Astrocyte (in vitro differentiated cells and primary cell): ENCODE data around the gene QPCT. TPM values are rescaled to one million over a fixed set of nuclear protein-coding genes. Genes with fewer than 3 reads are reported as not detected.

ENCODE experiments used
- DNase-seq: peaks from one replicate; pipeline ENCODE4 v3.0.0-alpha.2; 2010; ENCODE audit warnings: low read depth
- FAIRE-seq: peaks from 2 replicates; lab custom pipeline; 2011; peaks lifted over from hg19 to GRCh38; lab: Jason Lieb, UNC
- H2AFZ ChIP-seq: 2 replicates; pipeline ENCODE4 v1.6.0; 2012; ENCODE audit warnings: low read depth, low read length, inconsistent platforms
- H3K27ac ChIP-seq: 2 replicates; pipeline ENCODE4 v1.5.1; 2011; ENCODE audit warnings: low read depth, low read length, inconsistent platforms
- H3K27me3 ChIP-seq: 2 replicates; pipeline ENCODE4 v1.6.0; 2011; ENCODE audit warnings: low read length, inconsistent platforms; ENCODE audit not compliant: insufficient read depth
- H3K36me3 ChIP-seq: 2 replicates; pipeline ENCODE4 v1.5.1; 2011; ENCODE audit warnings: low read length, inconsistent platforms; ENCODE audit not compliant: insufficient read depth
- H3K4me1 ChIP-seq: 2 replicates; pipeline ENCODE4 v1.5.1; 2011; ENCODE audit warnings: low read length, inconsistent platforms; ENCODE audit not compliant: insufficient read depth
- H3K4me2 ChIP-seq: 2 replicates; pipeline ENCODE4 v1.6.0; 2012; ENCODE audit warnings: low read length, inconsistent platforms
- H3K4me3 ChIP-seq: 2 replicates; pipeline ENCODE4 v1.5.1; 2011; ENCODE audit warnings: low read depth, mild to moderate bottlenecking, low read length, inconsistent platforms; ENCODE audit not compliant: insufficient read depth
- H3K79me2 ChIP-seq: 2 replicates; pipeline ENCODE4 v1.6.0; 2012; ENCODE audit warnings: mild to moderate bottlenecking, low read length, inconsistent platforms; ENCODE audit not compliant: insufficient read depth
- H3K9ac ChIP-seq: 2 replicates; pipeline ENCODE4 v1.6.0; 2012; ENCODE audit warnings: mild to moderate bottlenecking, low read length, inconsistent platforms
- H3K9me3 ChIP-seq: 2 replicates; pipeline ENCODE4 v1.5.1; 2012; ENCODE audit warnings: low read depth, mild to moderate bottlenecking, low read length, inconsistent platforms; ENCODE audit not compliant: insufficient read depth
- H4K20me1 ChIP-seq: 2 replicates; pipeline ENCODE4 v1.6.0; 2012; ENCODE audit warnings: low read length, inconsistent platforms; ENCODE audit not compliant: insufficient read depth
- H3K27ac Mint-ChIP-seq: one replicate; pipeline ENCODE4 v1.8.0; 2021; ENCODE audit warnings: mild to moderate bottlenecking, mixed read lengths; ENCODE audit not compliant: unreplicated experiment
- H3K27me3 Mint-ChIP-seq: one replicate; pipeline ENCODE4 v1.8.0; 2021; ENCODE audit warnings: low read depth, mixed read lengths; ENCODE audit not compliant: unreplicated experiment
- H3K36me3 Mint-ChIP-seq: one replicate; pipeline ENCODE4 v1.8.0; 2021; ENCODE audit warnings: low read depth, mixed read lengths; ENCODE audit not compliant: unreplicated experiment
- H3K4me1 Mint-ChIP-seq: one replicate; pipeline ENCODE4 v1.8.0; 2021; ENCODE audit warnings: low read depth, mixed read lengths; ENCODE audit not compliant: unreplicated experiment
- H3K4me3 Mint-ChIP-seq: one replicate; pipeline ENCODE4 v1.8.0; 2021; ENCODE audit warnings: mild to moderate bottlenecking, moderate library complexity, mixed read lengths; ENCODE audit not compliant: unreplicated experiment
- H3K9me3 Mint-ChIP-seq: one replicate; pipeline ENCODE4 v1.8.0; 2021; ENCODE audit warnings: mild to moderate bottlenecking, mixed read lengths; ENCODE audit not compliant: unreplicated experiment
- EZH2 ChIP-seq: IDR thresholded peaks from 2 replicates; pipeline ENCODE4 v1.6.1; 2012; ENCODE audit warnings: mild to moderate bottlenecking, low read length, inconsistent platforms; ENCODE audit not compliant: insufficient read depth
- total RNA-seq: library from RNA; stranded (reverse); gene quantifications from 2 replicates; pipeline ENCODE4 v1.2.1, GENCODE V29; 2021
- TF ChIP-seq, protein P1 (sequence below): IDR thresholded peaks from 2 replicates; pipeline ENCODE4 v1.5.1; 2011; ENCODE audit warnings: low read depth, mild to moderate bottlenecking, inconsistent platforms, low read length, moderate library complexity; ENCODE audit not compliant: insufficient read depth

Gene QPCT
- total RNA-seq, 1 donor from 2014 or later: 23.1 TPM

DNA sequence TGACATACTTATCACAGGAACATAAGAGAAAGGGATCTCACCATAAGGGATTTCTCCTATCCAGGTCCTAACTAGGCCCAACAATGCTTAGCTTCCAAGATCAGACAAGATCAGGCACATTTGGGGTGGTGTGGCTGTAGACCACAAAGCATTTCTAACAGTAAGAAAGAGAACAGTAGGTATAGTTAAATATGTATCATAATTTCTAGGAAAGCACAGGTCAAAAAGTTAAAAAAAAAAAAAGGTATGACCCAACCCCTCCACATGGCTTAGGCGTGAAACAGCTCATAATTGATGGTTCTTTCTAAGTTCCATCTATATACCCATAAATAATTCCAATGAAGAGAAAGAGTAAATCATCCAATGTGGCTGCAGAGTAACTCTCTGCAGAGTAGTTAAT lies 26.7 kb upstream of the QPCT start:
- Histone ChIP-seq H3K27ac (no peak overlapping the region), H3K9ac (no peak overlapping the region), H3K79me2 (peaks cover 99% of the 10 kb centered on the region), H3K36me3 (peaks cover 3% of the 10 kb centered on the region), H3K9me3 (no peaks in the 10 kb centered on the region), H3K4me3 (no peak overlapping the region), H2AFZ (no peak overlapping the region), H3K4me1 (peaks cover 7% of the 10 kb centered on the region), H3K4me2 (no peak overlapping the region), H3K27me3 (no peaks in the 10 kb centered on the region), H4K20me1 (peaks cover 60% of the 10 kb centered on the region)
- Mint-ChIP-seq H3K27me3 (no peaks in the 10 kb centered on the region), H3K4me1 (peaks cover 31% of the 10 kb centered on the region), H3K9me3 (no peaks in the 10 kb centered on the region), H3K27ac (peak overlapping the region; percentile 73), H3K36me3 (peaks cover 4% of the 10 kb centered on the region), H3K4me3 (no peak overlapping the region)
- no peak for DNase-seq
- TF ChIP-seq, protein P1, sequence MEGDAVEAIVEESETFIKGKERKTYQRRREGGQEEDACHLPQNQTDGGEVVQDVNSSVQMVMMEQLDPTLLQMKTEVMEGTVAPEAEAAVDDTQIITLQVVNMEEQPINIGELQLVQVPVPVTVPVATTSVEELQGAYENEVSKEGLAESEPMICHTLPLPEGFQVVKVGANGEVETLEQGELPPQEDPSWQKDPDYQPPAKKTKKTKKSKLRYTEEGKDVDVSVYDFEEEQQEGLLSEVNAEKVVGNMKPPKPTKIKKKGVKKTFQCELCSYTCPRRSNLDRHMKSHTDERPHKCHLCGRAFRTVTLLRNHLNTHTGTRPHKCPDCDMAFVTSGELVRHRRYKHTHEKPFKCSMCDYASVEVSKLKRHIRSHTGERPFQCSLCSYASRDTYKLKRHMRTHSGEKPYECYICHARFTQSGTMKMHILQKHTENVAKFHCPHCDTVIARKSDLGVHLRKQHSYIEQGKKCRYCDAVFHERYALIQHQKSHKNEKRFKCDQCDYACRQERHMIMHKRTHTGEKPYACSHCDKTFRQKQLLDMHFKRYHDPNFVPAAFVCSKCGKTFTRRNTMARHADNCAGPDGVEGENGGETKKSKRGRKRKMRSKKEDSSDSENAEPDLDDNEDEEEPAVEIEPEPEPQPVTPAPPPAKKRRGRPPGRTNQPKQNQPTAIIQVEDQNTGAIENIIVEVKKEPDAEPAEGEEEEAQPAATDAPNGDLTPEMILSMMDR: no peak
- TF ChIP-seq EZH2: no peak
- FAIRE-seq: no peak

DNA sequence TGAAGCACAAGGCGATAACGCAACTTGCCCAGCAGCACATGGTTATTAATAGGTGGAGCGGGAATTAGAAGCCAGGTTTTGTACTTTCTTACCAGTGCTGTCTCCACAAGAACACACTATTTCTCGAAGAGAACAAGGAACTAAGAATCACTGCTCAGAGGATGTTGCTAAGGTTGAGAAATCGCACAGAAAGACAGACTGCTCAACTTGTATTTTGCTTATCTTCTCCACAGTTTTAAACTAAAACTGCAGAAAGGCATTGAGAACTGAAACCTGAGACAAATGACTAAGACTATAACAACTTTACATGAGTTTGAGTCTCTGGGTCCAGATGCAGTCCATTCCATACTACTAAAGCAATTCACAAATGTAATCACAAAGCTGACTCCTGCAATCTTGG lies 26.0 kb upstream of the QPCT start:
- Histone ChIP-seq H3K4me3 (no peak overlapping the region), H3K36me3 (peaks cover 3% of the 10 kb centered on the region), H3K27ac (no peak overlapping the region), H3K9ac (no peak overlapping the region), H3K27me3 (no peaks in the 10 kb centered on the region), H4K20me1 (peaks cover 57% of the 10 kb centered on the region), H2AFZ (no peak overlapping the region), H3K79me2 (peaks cover 99% of the 10 kb centered on the region), H3K4me2 (peak overlapping the region; percentile 11), H3K9me3 (no peaks in the 10 kb centered on the region), H3K4me1 (peaks cover 10% of the 10 kb centered on the region)
- DNase-seq (peak; percentile 65), FAIRE-seq (no peak)
- no peak for TF ChIP-seq EZH2
- TF ChIP-seq, protein P1: no peak
- Mint-ChIP-seq H3K4me1 (peaks cover 35% of the 10 kb centered on the region), H3K36me3 (peaks cover 4% of the 10 kb centered on the region), H3K4me3 (no peak overlapping the region), H3K27ac (peak overlapping the region; percentile 1), H3K9me3 (no peaks in the 10 kb centered on the region), H3K27me3 (no peaks in the 10 kb centered on the region)

- Histone ChIP-seq H3K9me3 (no peaks in the 10 kb centered on the region), H4K20me1 (peaks cover 56% of the 10 kb centered on the region), H3K27me3 (no peaks in the 10 kb centered on the region), H3K4me1 (peaks cover 10% of the 10 kb centered on the region), H3K27ac (no peak overlapping the region), H3K79me2 (peaks cover 92% of the 10 kb centered on the region), H3K36me3 (peaks cover 3% of the 10 kb centered on the region), H3K4me2 (no peak overlapping the region), H3K4me3 (no peak overlapping the region), H2AFZ (no peak overlapping the region), H3K9ac (no peak overlapping the region)
- H3K4me1 Mint-ChIP-seq: peaks cover 39% of the 10 kb centered on the region
- H3K27ac Mint-ChIP-seq: no peak overlapping the region
- H3K9me3 Mint-ChIP-seq: no peaks in the 10 kb centered on the region
- no peak overlapping the region for H3K4me3 Mint-ChIP-seq
- FAIRE-seq: no peak
- peaks cover 4% of the 10 kb centered on the region for H3K36me3 Mint-ChIP-seq
- no peaks in the 10 kb centered on the region for H3K27me3 Mint-ChIP-seq
- no peak for TF ChIP-seq EZH2
- TF ChIP-seq, protein P1: no peak
- DNase-seq: no peak
These were observed 24.4 kb upstream of the QPCT start for GRCh38 chr2:37319754-37320609.
